ENCODE measurements around the gene MRPL50.

DNA sequence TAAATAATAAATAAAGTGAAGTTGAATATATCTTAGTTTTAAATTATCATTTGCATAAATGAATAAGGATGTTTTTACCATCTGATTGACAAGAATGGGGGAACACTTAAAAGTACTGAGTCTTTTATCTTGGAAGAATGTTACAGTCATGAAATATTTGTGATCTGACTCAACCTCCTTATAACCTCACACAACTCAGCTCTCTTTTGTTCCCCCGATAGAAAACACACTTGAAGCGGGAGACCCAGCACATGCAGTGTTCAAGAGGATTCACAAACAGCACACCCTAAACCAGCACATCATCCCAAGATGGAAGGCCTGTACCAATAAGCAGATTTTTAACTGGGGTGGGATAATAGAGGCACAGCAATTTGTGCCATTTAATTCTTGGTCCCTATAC lies 29.1 kb downstream of the MRPL50 start:
- TF ChIP-seq POLR2A (IDR thresholded peaks at IDR 0.05), result no peak
- TF ChIP-seq, protein P1, sequence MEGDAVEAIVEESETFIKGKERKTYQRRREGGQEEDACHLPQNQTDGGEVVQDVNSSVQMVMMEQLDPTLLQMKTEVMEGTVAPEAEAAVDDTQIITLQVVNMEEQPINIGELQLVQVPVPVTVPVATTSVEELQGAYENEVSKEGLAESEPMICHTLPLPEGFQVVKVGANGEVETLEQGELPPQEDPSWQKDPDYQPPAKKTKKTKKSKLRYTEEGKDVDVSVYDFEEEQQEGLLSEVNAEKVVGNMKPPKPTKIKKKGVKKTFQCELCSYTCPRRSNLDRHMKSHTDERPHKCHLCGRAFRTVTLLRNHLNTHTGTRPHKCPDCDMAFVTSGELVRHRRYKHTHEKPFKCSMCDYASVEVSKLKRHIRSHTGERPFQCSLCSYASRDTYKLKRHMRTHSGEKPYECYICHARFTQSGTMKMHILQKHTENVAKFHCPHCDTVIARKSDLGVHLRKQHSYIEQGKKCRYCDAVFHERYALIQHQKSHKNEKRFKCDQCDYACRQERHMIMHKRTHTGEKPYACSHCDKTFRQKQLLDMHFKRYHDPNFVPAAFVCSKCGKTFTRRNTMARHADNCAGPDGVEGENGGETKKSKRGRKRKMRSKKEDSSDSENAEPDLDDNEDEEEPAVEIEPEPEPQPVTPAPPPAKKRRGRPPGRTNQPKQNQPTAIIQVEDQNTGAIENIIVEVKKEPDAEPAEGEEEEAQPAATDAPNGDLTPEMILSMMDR (IDR thresholded peaks at IDR 0.05), result no peak

Measured in uterus (tissue), 2 donors.